Keratinocyte (primary cell): Measurements from ENCODE around the gene ENPP6. TPM values are rescaled to one million over a fixed set of nuclear protein-coding genes. Genes with fewer than 3 reads are reported as not detected.
"Not testable (repeated sequence)": the region's sequence is repeated elsewhere in the genome, so short reads cannot be mapped to it uniquely, and the experiment has no call there.

Experiments
- DNase-seq: peaks from one replicate; pipeline ENCODE4 v3.0.0-alpha.2; 2011; ENCODE audit warnings: low read depth, missing footprints, low spot score
- FAIRE-seq: peaks from 2 replicates; lab custom pipeline; 2011; peaks lifted over from hg19 to GRCh38; lab: Jason Lieb, UNC
- H2AFZ ChIP-seq: 2 replicates; pipeline ENCODE4 v1.6.0; 2012; ENCODE audit warnings: low read length, control low read depth, inconsistent platforms; ENCODE audit not compliant: control insufficient read depth
- H3K27ac ChIP-seq: 2 replicates; pipeline ENCODE4 v1.5.1; 2011; ENCODE audit warnings: low read length; ENCODE audit not compliant: control insufficient read depth, insufficient read depth
- H3K27me3 ChIP-seq: 3 replicates; pipeline ENCODE4 v1.6.0; 2011; ENCODE audit warnings: low read length; ENCODE audit not compliant: control insufficient read depth, insufficient read depth; ENCODE audit errors: extremely low read depth
- H3K36me3 ChIP-seq, 2 experiments: 2 replicates in 1 of 2; 3 replicates in 1 of 2; pipeline ENCODE4 v1.5.1; 2011; ENCODE audit warnings: low read length in 2 of 2, mild to moderate bottlenecking in 1 of 2; ENCODE audit not compliant: control insufficient read depth in 2 of 2, insufficient read depth in 2 of 2; ENCODE audit errors: extremely low read depth in 1 of 2
- H3K4me1 ChIP-seq: 3 replicates; pipeline ENCODE4 v1.5.1; 2011; ENCODE audit warnings: low read length; ENCODE audit not compliant: control insufficient read depth, insufficient read depth; ENCODE audit errors: extremely low read depth
- H3K4me2 ChIP-seq: 3 replicates; pipeline ENCODE4 v1.6.0; 2011; ENCODE audit warnings: low read depth, low read length; ENCODE audit not compliant: control insufficient read depth, insufficient read depth; ENCODE audit errors: extremely low read depth
- H3K4me3 ChIP-seq, 3 experiments: fragments of 200-600 bp in 1 of 3; sonication (generic) in 1 of 3; 2 replicates in 2 of 3; 3 replicates in 1 of 3; pipeline ENCODE4 v1.5.1; 2011 to 2016; ENCODE audit warnings: low read length in 3 of 3, mild to moderate bottlenecking in 3 of 3, control low read depth in 2 of 3, inconsistent platforms in 1 of 3, low read depth in 1 of 3, mixed read lengths in 1 of 3, mixed run types in 1 of 3, moderate library complexity in 1 of 3; ENCODE audit not compliant: control insufficient read depth in 2 of 3, insufficient read depth in 2 of 3; ENCODE audit errors: extremely low read depth in 1 of 3
- H3K79me2 ChIP-seq: 2 replicates; pipeline ENCODE4 v1.6.0; 2012; ENCODE audit warnings: low read length; ENCODE audit not compliant: control insufficient read depth, insufficient read depth
- H3K9ac ChIP-seq: 3 replicates; pipeline ENCODE4 v1.6.0; 2011; ENCODE audit warnings: low read length; ENCODE audit not compliant: control insufficient read depth, insufficient read depth; ENCODE audit errors: extremely low read depth
- H3K9me1 ChIP-seq: 3 replicates; pipeline ENCODE4 v1.6.0; 2011; ENCODE audit warnings: low read length; ENCODE audit not compliant: control insufficient read depth, insufficient read depth; ENCODE audit errors: extremely low read depth
- H3K9me3 ChIP-seq: 2 replicates; pipeline ENCODE4 v1.5.1; 2012; ENCODE audit warnings: low read depth, low read length; ENCODE audit not compliant: control insufficient read depth
- H4K20me1 ChIP-seq: 3 replicates; pipeline ENCODE4 v1.6.0; 2011; ENCODE audit warnings: low read length; ENCODE audit not compliant: control insufficient read depth, insufficient read depth; ENCODE audit errors: extremely low read depth
- CTCF ChIP-seq, 3 experiments: IDR thresholded peaks in 1 of 3; conservative IDR thresholded peaks in 1 of 3; optimal IDR thresholded peaks in 1 of 3; 2 replicates in 2 of 3; 3 replicates in 1 of 3; pipeline versions ENCODE3 to v1.5.1; 2011; ENCODE audit warnings: low read length in 3 of 3, mild to moderate bottlenecking in 3 of 3, moderate library complexity in 2 of 3, control low read depth in 1 of 3, inconsistent platforms in 1 of 3; ENCODE audit not compliant: insufficient read depth in 2 of 3; ENCODE audit errors: extremely low read depth in 1 of 3
- EZH2 ChIP-seq: IDR thresholded peaks from one replicate; pipeline ENCODE4 v1.6.1; 2012; ENCODE audit warnings: inconsistent platforms, mild to moderate bottlenecking, low read length, moderate library complexity
- dilution Hi-C: fragments of 300-500 bp; cut with MboI; formaldehyde crosslinking; loops from one replicate; pipeline ENCODE4 v1.7.0; 2020; ENCODE audit warnings: low sequenced_read_pairs; ENCODE audit not compliant: extremely low pct_ligation_motif_present
- polyA plus RNA-seq, 5 experiments: library from polyadenylated mRNA; depleted of rRNA in 3 of 5; stranded (reverse) in 3 of 5; stranded (forward) in 1 of 5; unstranded in 1 of 5; fragments of >200 nt; gene quantifications; 1 replicate in 1 of 5; 2 replicates in 3 of 5; 3 replicates in 1 of 5; pipeline versions ENCODE4 v1.2.1 to v1.2.3, GENCODE V29; 2011 to 2012; ENCODE audit warnings: missing spikeins in 2 of 5, low read depth in 1 of 5, low replicate concordance in 1 of 5

The ENPP6 gene
- polyA plus RNA-seq, 1 donor (not counting 4 experiments of a cell fraction or from before 2014, with no cell fraction given) = not detected

GRCh38 chr4:184215709-184216328, 1.9 kb downstream of the ENPP6 start:
- dilution Hi-C loops = no loop called here
- H2AFZ ChIP-seq = no peak overlapping the region
- H3K27me3 ChIP-seq = peaks cover 3% of the 10 kb centered on the region
- no peaks in the 10 kb centered on the region for H3K36me3 ChIP-seq
- H4K20me1 ChIP-seq = no peaks in the 10 kb centered on the region
- FAIRE-seq (no peak), DNase-seq (no peak)
- H3K4me3 ChIP-seq = no peak overlapping the region
- H3K79me2 ChIP-seq = no peaks in the 10 kb centered on the region
- no peaks in the 10 kb centered on the region for H3K4me1 ChIP-seq
- TF ChIP-seq EZH2 = no peak
- no peak for TF ChIP-seq CTCF (optimal IDR thresholded peaks at IDR 0.05 in 1 of 3, IDR thresholded peaks at IDR 0.05 in 1 of 3, conservative IDR thresholded peaks at IDR 0.05 in 1 of 3; ENCODE audit: extremely low read depth in 1 of 3, insufficient read depth in 2 of 3, low read length in 3 of 3)
- H3K27ac ChIP-seq = no peak overlapping the region
- H3K9me1 ChIP-seq = no peaks in the 10 kb centered on the region
- no peak overlapping the region for H3K4me2 ChIP-seq
- H3K9me3 ChIP-seq = no peaks in the 10 kb centered on the region
- no peak overlapping the region for H3K9ac ChIP-seq

- no peaks in the 10 kb centered on the region for H3K9me1 ChIP-seq
- H3K36me3 ChIP-seq = no peaks in the 10 kb centered on the region
- H4K20me1 ChIP-seq = no peaks in the 10 kb centered on the region
- H3K9me3 ChIP-seq = no peaks in the 10 kb centered on the region
- dilution Hi-C loops = no loop called here
- H3K4me1 ChIP-seq = no peaks in the 10 kb centered on the region
- no peak overlapping the region for H3K4me2 ChIP-seq
- TF ChIP-seq CTCF (optimal IDR thresholded peaks at IDR 0.05 in 1 of 3, IDR thresholded peaks at IDR 0.05 in 1 of 3, conservative IDR thresholded peaks at IDR 0.05 in 1 of 3; ENCODE audit: extremely low read depth in 1 of 3, insufficient read depth in 2 of 3, low read length in 3 of 3) (no peak), EZH2 (no peak)
- H3K27me3 ChIP-seq = no peaks in the 10 kb centered on the region
- FAIRE-seq (no peak), DNase-seq (no peak)
- no peak overlapping the region for H3K27ac ChIP-seq
- H3K4me3 ChIP-seq = no peak overlapping the region
- H3K79me2 ChIP-seq = no peaks in the 10 kb centered on the region
- no peak overlapping the region for H2AFZ ChIP-seq
- no peak overlapping the region for H3K9ac ChIP-seq
Measured at GRCh38 chr4:184214931-184215330, 2.7 kb downstream of the ENPP6 start.

DNA sequence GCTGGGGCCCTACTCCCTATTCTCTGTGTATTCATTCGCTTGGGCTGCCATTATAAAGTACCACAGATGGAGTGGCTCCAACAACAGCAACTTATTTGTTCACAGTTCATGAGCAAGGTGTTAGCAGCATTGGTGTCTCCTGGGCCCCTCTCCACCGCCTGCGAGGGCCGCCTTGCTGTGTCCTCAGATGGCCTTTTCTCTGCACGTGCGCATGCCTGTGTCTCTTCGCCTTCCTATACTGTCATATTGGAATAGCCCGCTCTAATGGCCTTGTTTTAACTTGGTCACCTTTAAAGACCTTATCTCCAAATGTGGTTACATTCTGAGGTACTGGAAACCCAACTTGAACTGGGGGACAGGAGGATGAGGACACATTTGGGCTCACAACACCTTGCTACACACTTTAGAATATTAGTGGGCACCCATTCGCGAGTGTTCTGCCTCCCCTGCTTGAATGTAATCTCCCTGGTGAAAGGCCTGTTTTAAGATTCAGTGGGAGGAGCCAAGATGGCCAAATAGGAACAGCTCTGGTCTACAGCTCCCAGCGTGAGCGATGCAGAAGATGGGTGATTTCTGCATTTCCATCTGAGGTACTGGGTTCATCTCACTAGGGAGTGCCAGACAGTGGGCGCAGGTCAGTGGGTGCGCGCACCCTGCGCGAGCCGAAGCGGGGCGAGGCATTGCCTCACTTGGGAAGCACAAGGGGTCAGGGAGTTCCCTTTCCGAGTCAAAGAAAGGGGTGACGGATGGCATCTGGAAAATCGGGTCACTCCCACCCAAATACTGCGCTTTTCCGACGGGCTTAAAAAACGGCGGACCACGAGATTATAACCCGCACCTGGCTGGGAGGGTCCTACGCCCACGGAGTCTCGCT, 9.7 kb downstream of the ENPP6 start:
- H3K4me2 ChIP-seq, H3K27ac ChIP-seq, dilution Hi-C loops, FAIRE-seq, H3K4me1 ChIP-seq, H4K20me1 ChIP-seq, H2AFZ ChIP-seq, H3K36me3 ChIP-seq, H3K9ac ChIP-seq, H3K9me1 ChIP-seq, DNase-seq, H3K4me3 ChIP-seq, H3K79me2 ChIP-seq, H3K27me3 ChIP-seq, H3K9me3 ChIP-seq: not testable (repeated sequence)
